PC-9 (cell line): ENCODE measurements around the gene SORCS2. TPM values are rescaled to one million over a fixed set of nuclear protein-coding genes. Genes with fewer than 3 reads are reported as not detected.

Experiments
- BruUV-seq: library from RNA; stranded (reverse); fragments of 400-500 nt; replicated peaks from 2 replicates; lab custom pipeline; 2021; lab: Mats Ljungman, UMichigan
- CTCF ChIA-PET: fragments of 300-600 bp; sonication (Branson Sonifier 250); formaldehyde crosslinking; loops from one replicate; lab custom pipeline; 2022; ENCODE audit warnings: antibody characterized with exemption; lab: Charles Lee
- POLR2A ChIA-PET: fragments of 300-600 bp; sonication (Branson Sonifier 250); formaldehyde crosslinking; loops from one replicate; lab custom pipeline; 2022; ENCODE audit warnings: antibody characterized with exemption; ENCODE audit not compliant: unreplicated experiment; lab: Charles Lee
- DNase-seq, 2 experiments: peaks; one replicate each; pipeline versions ENCODE4 v3.0.0 to v3.0.0-alpha.2; 2015 to 2022; ENCODE audit warnings: mixed read lengths in 1 of 2
- H2AFZ ChIP-seq: fragments of 200-600 bp; sonication (generic); 2 replicates; pipeline ENCODE4 v1.8.1; 2017; ENCODE audit warnings: antibody characterized with exemption
- H3F3A ChIP-seq: fragments of 200-600 bp; sonication (generic); 2 replicates; pipeline ENCODE4 v1.8.1; 2017; ENCODE audit warnings: antibody characterized with exemption, mild to moderate bottlenecking, low read depth; ENCODE audit not compliant: insufficient read depth
- H3K27ac ChIP-seq: fragments of 200-600 bp; sonication (generic); 2 replicates; pipeline ENCODE4 v1.6.1; 2016; ENCODE audit warnings: mixed run types
- H3K27me3 ChIP-seq: fragments of 200-600 bp; sonication (generic); 2 replicates; pipeline ENCODE4 v1.6.1; 2016; ENCODE audit warnings: low read depth, mixed run types; ENCODE audit not compliant: insufficient read depth
- H3K36me3 ChIP-seq: fragments of 200-600 bp; sonication (generic); 2 replicates; pipeline ENCODE4 v1.6.1; 2016; ENCODE audit warnings: low read depth, mixed run types
- H3K4me1 ChIP-seq: fragments of 200-600 bp; sonication (generic); replicated peaks from 2 replicates; pipeline ENCODE4 v1.6.1; 2016; ENCODE audit warnings: mixed run types; ENCODE audit not compliant: insufficient read depth
- H3K4me2 ChIP-seq: fragments of 200-600 bp; sonication (generic); 2 replicates; pipeline ENCODE4 v1.6.1; 2017; ENCODE audit warnings: mixed run types
- H3K4me3 ChIP-seq: fragments of 200-600 bp; sonication (generic); 2 replicates; pipeline ENCODE4 v1.6.1; 2016; ENCODE audit warnings: mixed run types
- H3K79me2 ChIP-seq: fragments of 200-600 bp; sonication (generic); 2 replicates; pipeline ENCODE4 v1.6.1; 2017; ENCODE audit warnings: low read depth, mixed run types
- H3K9me2 ChIP-seq: fragments of 200-600 bp; sonication (generic); 2 replicates; pipeline ENCODE4 v1.8.1; 2017; ENCODE audit warnings: mild to moderate bottlenecking; ENCODE audit not compliant: insufficient read depth
- H3K9me3 ChIP-seq: fragments of 200-600 bp; sonication (generic); 2 replicates; pipeline ENCODE4 v1.8.1; 2016; ENCODE audit warnings: low read depth; ENCODE audit not compliant: insufficient read depth
- H4K20me1 ChIP-seq: fragments of 200-600 bp; sonication (generic); 2 replicates; pipeline ENCODE4 v1.8.1; 2017; ENCODE audit not compliant: insufficient read depth
- EZH2 ChIP-seq: fragments of 200-600 bp; sonication (generic); IDR thresholded peaks from 2 replicates; pipeline ENCODE4 v1.8.0; 2017; ENCODE audit warnings: antibody characterized with exemption, low read depth
- intact Hi-C: fragments of 100-400 bp; cut with micrococcal nuclease; formaldehyde crosslinking; loops from one replicate; pipeline ENCODE4 v1.10.0; 2022; ENCODE audit not compliant: unreplicated experiment
- total RNA-seq: library from RNA; stranded (reverse); gene quantifications from 2 replicates; pipeline ENCODE4 v1.2.3, GENCODE V29; 2021
- TF ChIP-seq, protein P1 (sequence below): fragments of 200-600 bp; sonication (generic); conservative IDR thresholded peaks from 2 replicates; pipeline ENCODE4 v1.6.1; 2017; ENCODE audit warnings: mixed run types, antibody characterized with exemption, mild to moderate bottlenecking, moderate library complexity

SORCS2 gene
- total RNA-seq, 1 experiment from 2014 or later, result 25.8 TPM

- peak in 1 of 2 experiments; percentile 68 for DNase-seq
- no TSS peak for BruUV-seq
- ChIA-PET POLR2A (no interaction called here), CTCF (no interaction called here)
- TF ChIP-seq, protein P1, sequence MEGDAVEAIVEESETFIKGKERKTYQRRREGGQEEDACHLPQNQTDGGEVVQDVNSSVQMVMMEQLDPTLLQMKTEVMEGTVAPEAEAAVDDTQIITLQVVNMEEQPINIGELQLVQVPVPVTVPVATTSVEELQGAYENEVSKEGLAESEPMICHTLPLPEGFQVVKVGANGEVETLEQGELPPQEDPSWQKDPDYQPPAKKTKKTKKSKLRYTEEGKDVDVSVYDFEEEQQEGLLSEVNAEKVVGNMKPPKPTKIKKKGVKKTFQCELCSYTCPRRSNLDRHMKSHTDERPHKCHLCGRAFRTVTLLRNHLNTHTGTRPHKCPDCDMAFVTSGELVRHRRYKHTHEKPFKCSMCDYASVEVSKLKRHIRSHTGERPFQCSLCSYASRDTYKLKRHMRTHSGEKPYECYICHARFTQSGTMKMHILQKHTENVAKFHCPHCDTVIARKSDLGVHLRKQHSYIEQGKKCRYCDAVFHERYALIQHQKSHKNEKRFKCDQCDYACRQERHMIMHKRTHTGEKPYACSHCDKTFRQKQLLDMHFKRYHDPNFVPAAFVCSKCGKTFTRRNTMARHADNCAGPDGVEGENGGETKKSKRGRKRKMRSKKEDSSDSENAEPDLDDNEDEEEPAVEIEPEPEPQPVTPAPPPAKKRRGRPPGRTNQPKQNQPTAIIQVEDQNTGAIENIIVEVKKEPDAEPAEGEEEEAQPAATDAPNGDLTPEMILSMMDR, result no peak
- no peak for TF ChIP-seq EZH2
- Histone ChIP-seq H3K9me2 (no peaks in the 10 kb centered on the region), H3F3A (no peaks in the 10 kb centered on the region), H2AFZ (no peak overlapping the region), H3K4me3 (no peak overlapping the region), H3K79me2 (no peaks in the 10 kb centered on the region), H3K27ac (no peak overlapping the region), H3K27me3 (no peaks in the 10 kb centered on the region), H3K4me1 (no peaks in the 10 kb centered on the region), H4K20me1 (no peaks in the 10 kb centered on the region), H3K4me2 (no peak overlapping the region), H3K36me3 (no peaks in the 10 kb centered on the region), H3K9me3 (no peaks in the 10 kb centered on the region)
- intact Hi-C loops, result loop anchor here (10.0 kb wide), 1 partner anchor 141 kb away; no protein-coding TSS in a partner anchor
These were observed 321.3 kb downstream of the SORCS2 start for GRCh38 chr4:7513671-7514070.

GRCh38 chr4:7514281-7514680 is 321.9 kb downstream of the SORCS2 start:
- no peaks in the 10 kb centered on the region for H3K27me3 ChIP-seq
- TF ChIP-seq EZH2, result no peak
- no peaks in the 10 kb centered on the region for H3F3A ChIP-seq
- no peak overlapping the region for H3K4me3 ChIP-seq
- intact Hi-C loops, result loop anchor here (10.0 kb wide), 1 partner anchor 141 kb away; no protein-coding TSS in a partner anchor
- H3K4me1 ChIP-seq, result no peaks in the 10 kb centered on the region
- H3K27ac ChIP-seq, result no peak overlapping the region
- ChIA-PET CTCF (no interaction called here), POLR2A (no interaction called here)
- no peak overlapping the region for H3K4me2 ChIP-seq
- H3K79me2 ChIP-seq, result no peaks in the 10 kb centered on the region
- H3K9me2 ChIP-seq, result no peaks in the 10 kb centered on the region
- no peaks in the 10 kb centered on the region for H3K36me3 ChIP-seq
- H4K20me1 ChIP-seq, result no peaks in the 10 kb centered on the region
- no peaks in the 10 kb centered on the region for H3K9me3 ChIP-seq
- BruUV-seq, result no TSS peak
- no peak for DNase-seq
- H2AFZ ChIP-seq, result no peak overlapping the region

GRCh38 chr4:7514789-7515188 is 322.5 kb downstream of the SORCS2 start:
- no peaks in the 10 kb centered on the region for H4K20me1 ChIP-seq
- H3K9me3 ChIP-seq, result no peaks in the 10 kb centered on the region
- no peak overlapping the region for H3K4me3 ChIP-seq
- H3K9me2 ChIP-seq, result no peaks in the 10 kb centered on the region
- H3K4me1 ChIP-seq, result no peaks in the 10 kb centered on the region
- no TSS peak for BruUV-seq
- H3K79me2 ChIP-seq, result no peaks in the 10 kb centered on the region
- DNase-seq, result no peak
- no peak overlapping the region for H2AFZ ChIP-seq
- H3K4me2 ChIP-seq, result no peak overlapping the region
- no peaks in the 10 kb centered on the region for H3K27me3 ChIP-seq
- CTCF ChIA-PET, result interaction anchor here (0.6 kb wide), 1 partner anchor 1264 kb away, joined by 3 read pairs; no protein-coding TSS in a partner anchor
- H3F3A ChIP-seq, result no peaks in the 10 kb centered on the region
- intact Hi-C loops, result loop anchor here (10.0 kb wide), 1 partner anchor 140 kb away; no protein-coding TSS in a partner anchor
- POLR2A ChIA-PET, result no interaction called here
- H3K27ac ChIP-seq, result no peak overlapping the region
- H3K36me3 ChIP-seq, result no peaks in the 10 kb centered on the region
- TF ChIP-seq, protein P1, result no peak
- no peak for TF ChIP-seq EZH2
